ENCODE data around the gene LIMD2. TPM values are rescaled to one million over a fixed set of nuclear protein-coding genes. Genes with fewer than 3 reads are reported as not detected.

Gene LIMD2
- total and polyA plus RNA-seq, 8 donors, result 19.1 to 44.9 (median 32.8) TPM

DNA sequence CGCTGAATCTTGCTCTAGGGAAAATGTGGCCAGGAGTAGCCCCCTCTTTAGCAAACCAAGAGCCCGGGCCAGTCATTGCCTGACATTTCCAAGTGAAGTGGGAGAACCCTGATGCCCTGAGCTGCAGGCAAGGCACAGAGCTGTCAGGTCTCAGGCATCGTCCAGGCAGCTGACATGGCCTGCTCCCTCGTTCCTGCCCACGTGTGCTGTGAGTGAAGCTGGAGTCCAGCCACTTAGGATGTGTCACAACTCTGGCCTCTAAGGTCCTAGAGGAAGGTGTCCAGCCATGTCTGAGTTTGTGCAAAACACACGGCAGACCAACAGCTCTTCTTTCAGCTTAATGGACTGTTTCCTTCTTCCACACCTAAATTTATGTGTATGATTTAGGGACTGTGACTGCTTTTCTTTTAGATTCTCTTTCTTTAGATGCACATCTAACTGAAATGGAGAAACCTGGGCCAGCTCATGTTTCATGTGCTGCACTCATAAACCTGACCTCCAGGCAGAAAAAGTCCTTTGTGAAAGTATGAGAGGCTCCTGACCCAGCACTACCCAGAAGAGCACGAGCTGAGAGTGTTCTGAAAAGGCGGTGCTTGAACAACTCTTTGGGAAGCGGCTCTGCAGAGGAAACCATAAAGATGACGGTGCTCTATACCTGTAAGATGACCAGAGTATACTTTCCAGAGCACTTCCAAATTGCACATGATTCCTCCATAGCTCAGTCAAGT, 14.8 kb upstream of the LIMD2 start:
- intact Hi-C loops (cut with DNase I), result no loop called here
- H3K36me3 ChIP-seq, result peaks cover 0 to 65% of the 10 kb centered on the region in 2 donors
- TF ChIP-seq, protein P1, sequence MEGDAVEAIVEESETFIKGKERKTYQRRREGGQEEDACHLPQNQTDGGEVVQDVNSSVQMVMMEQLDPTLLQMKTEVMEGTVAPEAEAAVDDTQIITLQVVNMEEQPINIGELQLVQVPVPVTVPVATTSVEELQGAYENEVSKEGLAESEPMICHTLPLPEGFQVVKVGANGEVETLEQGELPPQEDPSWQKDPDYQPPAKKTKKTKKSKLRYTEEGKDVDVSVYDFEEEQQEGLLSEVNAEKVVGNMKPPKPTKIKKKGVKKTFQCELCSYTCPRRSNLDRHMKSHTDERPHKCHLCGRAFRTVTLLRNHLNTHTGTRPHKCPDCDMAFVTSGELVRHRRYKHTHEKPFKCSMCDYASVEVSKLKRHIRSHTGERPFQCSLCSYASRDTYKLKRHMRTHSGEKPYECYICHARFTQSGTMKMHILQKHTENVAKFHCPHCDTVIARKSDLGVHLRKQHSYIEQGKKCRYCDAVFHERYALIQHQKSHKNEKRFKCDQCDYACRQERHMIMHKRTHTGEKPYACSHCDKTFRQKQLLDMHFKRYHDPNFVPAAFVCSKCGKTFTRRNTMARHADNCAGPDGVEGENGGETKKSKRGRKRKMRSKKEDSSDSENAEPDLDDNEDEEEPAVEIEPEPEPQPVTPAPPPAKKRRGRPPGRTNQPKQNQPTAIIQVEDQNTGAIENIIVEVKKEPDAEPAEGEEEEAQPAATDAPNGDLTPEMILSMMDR (IDR thresholded peaks at IDR 0.05), result no peak
- H3K27me3 ChIP-seq, result no peaks in the 10 kb centered on the region
- DNase-seq (no peak), ATAC-seq (peak; percentile 69)
- H3K9me3 ChIP-seq, result no peaks in the 10 kb centered on the region
- no peak overlapping the region for H3K27ac ChIP-seq
- no peaks in the 10 kb centered on the region for H3K4me1 ChIP-seq
- H3K4me3 ChIP-seq, result no peak overlapping the region

DNA sequence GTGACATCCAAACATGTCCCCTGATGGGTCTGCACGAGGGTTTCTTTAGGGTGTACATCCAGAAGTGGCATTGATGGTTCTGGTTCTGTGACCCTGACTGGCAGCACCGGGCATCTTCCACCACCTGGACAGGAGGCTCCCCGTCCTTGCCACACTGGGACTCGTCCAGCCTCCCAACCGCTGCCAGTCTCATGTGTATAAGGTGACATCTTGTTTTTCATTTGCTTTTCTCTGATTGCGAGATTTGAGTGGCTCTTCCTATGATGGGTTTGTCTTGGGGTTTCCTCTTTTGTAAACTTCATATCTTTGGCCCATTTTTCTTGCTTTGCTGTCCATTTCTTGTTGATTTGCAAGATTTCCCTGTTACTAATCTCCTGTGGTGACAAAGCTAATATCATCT, 9.2 kb upstream of the LIMD2 start:
- Histone ChIP-seq H3K4me1 (peaks cover 0 to 11% of the 10 kb centered on the region in 2 donors), H3K9me3 (no peaks in the 10 kb centered on the region), H3K27ac (no peak overlapping the region), H3K36me3 (peaks cover 0 to 92% of the 10 kb centered on the region in 2 donors), H3K27me3 (no peaks in the 10 kb centered on the region), H3K4me3 (no peak overlapping the region)
- DNase-seq (no peak), ATAC-seq (no peak)
- TF ChIP-seq, protein P1 (IDR thresholded peaks at IDR 0.05), result no peak
- intact Hi-C loops (cut with DNase I), result no loop called here

DNA sequence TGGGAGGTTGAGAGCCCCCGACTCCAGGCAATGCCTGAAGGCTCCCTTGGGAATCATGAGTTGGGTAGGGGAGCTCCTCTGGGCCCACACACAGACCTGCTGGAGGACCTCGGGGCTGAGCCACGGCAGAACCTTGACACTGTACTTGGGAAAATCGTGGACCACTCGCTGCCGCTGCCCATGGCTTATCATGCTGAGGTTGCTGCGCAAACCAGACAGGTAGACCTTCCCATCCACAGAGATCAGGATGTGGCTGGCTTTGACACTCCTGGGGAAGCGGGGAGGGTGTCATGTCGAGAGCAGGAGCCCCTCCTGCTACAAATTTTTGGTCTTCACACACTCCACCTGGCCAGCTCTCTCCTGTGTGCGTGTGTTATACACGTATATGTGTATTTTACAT, 7.2 kb upstream of the LIMD2 start:
- no peaks in the 10 kb centered on the region for H3K27me3 ChIP-seq
- no peak for ATAC-seq
- H3K4me1 ChIP-seq, result peaks cover 0 to 29% of the 10 kb centered on the region in 2 donors
- TF ChIP-seq, protein P1 (IDR thresholded peaks at IDR 0.05), result no peak
- DNase-seq, result no peak
- no peaks in the 10 kb centered on the region for H3K9me3 ChIP-seq
- H3K27ac ChIP-seq, result no peak overlapping the region
- intact Hi-C loops (cut with DNase I), result no loop called here
- no peak overlapping the region for H3K4me3 ChIP-seq
- peaks cover 0 to 88% of the 10 kb centered on the region in 2 donors for H3K36me3 ChIP-seq

DNA sequence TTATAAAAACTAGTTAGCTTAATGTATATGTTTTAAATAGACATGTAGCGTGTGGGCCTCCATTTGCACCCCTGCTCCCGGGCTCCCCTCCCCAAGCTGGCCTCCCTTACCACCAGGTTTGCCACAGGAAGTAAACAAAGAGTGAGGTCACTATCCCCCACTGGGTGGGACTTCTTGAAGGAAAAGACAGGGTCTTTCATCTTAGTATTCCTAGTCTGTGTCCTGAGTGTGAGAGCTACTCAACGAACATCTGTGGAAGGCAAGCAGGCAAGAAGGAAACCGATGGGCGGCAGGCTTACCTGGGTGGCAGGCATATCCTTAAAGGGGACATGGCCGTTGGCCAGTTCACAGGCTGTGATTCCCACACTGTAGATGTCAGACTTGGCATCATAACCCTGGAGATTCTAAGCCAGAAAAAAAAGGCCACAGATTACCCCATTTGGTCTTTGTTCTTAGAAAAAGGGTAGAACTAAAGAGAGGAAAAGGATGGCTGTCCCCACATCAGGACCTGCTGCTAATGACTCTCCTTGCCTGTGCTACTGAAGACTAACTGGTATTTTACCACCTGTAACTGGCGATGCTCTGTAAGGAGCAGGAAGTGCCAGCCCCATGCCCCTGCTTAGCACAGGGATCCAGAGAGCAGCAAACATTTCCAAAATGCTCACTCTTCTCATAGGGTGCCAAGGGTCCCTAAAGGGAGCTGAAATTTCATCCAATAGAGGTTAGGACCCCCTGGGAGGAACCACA, 6.6 kb upstream of the LIMD2 start:
- TF ChIP-seq, protein P1 (IDR thresholded peaks at IDR 0.05), result no peak
- no peak overlapping the region for H3K27ac ChIP-seq
- DNase-seq (no peak), ATAC-seq (no peak)
- intact Hi-C loops (cut with DNase I), result no loop called here
- H3K4me3 ChIP-seq, result no peak overlapping the region
- peaks cover 0 to 33% of the 10 kb centered on the region in 2 donors for H3K4me1 ChIP-seq
- peaks cover 0 to 82% of the 10 kb centered on the region in 2 donors for H3K36me3 ChIP-seq
- no peaks in the 10 kb centered on the region for H3K9me3 ChIP-seq
- H3K27me3 ChIP-seq, result no peaks in the 10 kb centered on the region

DNA sequence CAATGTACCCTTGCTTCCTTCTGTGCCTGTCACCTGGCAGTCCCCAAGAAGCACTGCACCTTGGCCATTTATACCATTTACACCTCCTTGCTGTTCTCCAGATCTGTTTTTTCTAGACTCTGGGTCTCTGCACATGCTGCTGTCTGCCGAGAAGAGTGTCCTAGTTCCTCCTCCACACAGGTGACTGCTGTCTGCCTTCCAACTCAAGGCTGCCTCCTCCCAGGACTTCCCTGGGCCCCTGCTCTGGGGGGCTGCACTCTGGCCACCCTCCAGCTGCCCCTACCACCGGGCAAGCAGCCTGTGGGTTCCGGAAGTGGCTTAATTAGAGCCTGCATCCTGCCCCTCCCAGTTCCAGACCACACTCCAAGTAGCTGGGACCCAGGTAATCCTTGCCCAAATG, 5.7 kb upstream of the LIMD2 start:
- ATAC-seq (no peak), DNase-seq (no peak)
- peaks cover 0 to 73% of the 10 kb centered on the region in 2 donors for H3K36me3 ChIP-seq
- intact Hi-C loops (cut with DNase I), result no loop called here
- H3K27ac ChIP-seq, result no peak overlapping the region
- no peaks in the 10 kb centered on the region for H3K9me3 ChIP-seq
- H3K27me3 ChIP-seq, result no peaks in the 10 kb centered on the region
- H3K4me3 ChIP-seq, result no peak overlapping the region
- TF ChIP-seq, protein P1 (IDR thresholded peaks at IDR 0.05), result no peak
- H3K4me1 ChIP-seq, result peaks cover 0 to 42% of the 10 kb centered on the region in 2 donors

All from left lung (tissue), 10 donors.